B cell (primary cell): Measurements from ENCODE around the gene STT3B. TPM values are rescaled to one million over a fixed set of nuclear protein-coding genes. Genes with fewer than 3 reads are reported as not detected.
A peak's percentile ranks its signal among the peaks of the same experiment; 100 is the strongest.

Experiments
- ATAC-seq: fragments of 200-7000 bp; cut with Tn5 transposase; one replicate; pipeline ENCODE4 v1.10.0; 2021; ENCODE audit warnings: low read depth, mild to moderate bottlenecking, moderate number of reproducible peaks, moderate library complexity
- CTCF ChIA-PET: fragments of 350-600 bp; sonication (Branson Sonifier 250); formaldehyde crosslinking; loops from one replicate; lab custom pipeline; 2021; ENCODE audit warnings: antibody characterized with exemption, inconsistent platforms; lab: Charles Lee
- POLR2A ChIA-PET: fragments of 350-600 bp; sonication (Branson Sonifier 250); formaldehyde crosslinking; loops from one replicate; lab custom pipeline; 2021; ENCODE audit warnings: antibody characterized with exemption; lab: Charles Lee
- DNase-seq: peaks from one replicate; pipeline ENCODE4 v3.0.0; 2013
- H2AFZ ChIP-seq: 2 replicates; pipeline ENCODE4 v1.6.1; 2012; ENCODE audit warnings: mild to moderate bottlenecking, low read depth, low read length; ENCODE audit not compliant: insufficient read depth, poor library complexity, severe bottlenecking
- H3K27ac ChIP-seq, 2 donors: 1 replicate in 1 of 2; 2 replicates in 1 of 2; pipeline ENCODE4 v1.5.1; 2012 to 2013; ENCODE audit warnings: low read length in 2 of 2, mild to moderate bottlenecking in 2 of 2, moderate library complexity in 1 of 2
- H3K27me3 ChIP-seq, 4 experiments: fragments of 200-600 bp in 1 of 4; sonication (generic) in 1 of 4; replicated peaks in 1 of 4; 1 replicate in 2 of 4; 2 replicates in 2 of 4; pipeline versions ENCODE4 v1.6.1 to v1.7.0; 2013 to 2016; ENCODE audit warnings: low read length in 3 of 4, mild to moderate bottlenecking in 2 of 4, mixed read lengths in 1 of 4, moderate library complexity in 1 of 4; ENCODE audit not compliant: insufficient read depth in 4 of 4, control insufficient read depth in 3 of 4; ENCODE audit errors: control extremely low read depth in 1 of 4
- H3K36me3 ChIP-seq, 2 experiments: replicated peaks in 1 of 2; 1 replicate in 1 of 2; 2 replicates in 1 of 2; pipeline versions ENCODE4 v1.6.1 to v1.7.1; 2013; ENCODE audit warnings: low read length in 1 of 2; ENCODE audit not compliant: insufficient read depth in 2 of 2, control insufficient read depth in 1 of 2; ENCODE audit errors: control extremely low read depth in 1 of 2, extremely low read depth in 1 of 2
- H3K4me1 ChIP-seq, 2 donors: fragments of 200-600 bp in 1 of 2; sonication (generic) in 1 of 2; 1 replicate in 1 of 2; 2 replicates in 1 of 2; pipeline versions ENCODE4 v1.5.1 to v1.6.1; 2013 to 2017; ENCODE audit warnings: low read length in 2 of 2; ENCODE audit not compliant: control insufficient read depth in 2 of 2, insufficient read depth in 2 of 2
- H3K4me2 ChIP-seq: replicated peaks from 2 replicates; pipeline ENCODE3; 2012; ENCODE audit warnings: mild to moderate bottlenecking, low read depth, low read length; ENCODE audit not compliant: poor library complexity, severe bottlenecking
- H3K4me3 ChIP-seq, 5 experiments: fragments of 200-600 bp in 1 of 5; sonication (generic) in 1 of 5; 1 replicate in 3 of 5; 2 replicates in 2 of 5; pipeline versions ENCODE4 v1.5.1 to v1.7.0; 2011 to 2016; ENCODE audit warnings: low read length in 4 of 5, mild to moderate bottlenecking in 4 of 5, low read depth in 2 of 5, control low read depth in 1 of 5, moderate library complexity in 1 of 5; ENCODE audit not compliant: insufficient read depth in 1 of 5; ENCODE audit errors: control extremely low read depth in 1 of 5, extremely low read depth in 1 of 5
- H3K79me2 ChIP-seq: fragments of 200-600 bp; sonication (generic); one replicate; pipeline ENCODE4 v1.6.0; 2016; ENCODE audit warnings: low read length; ENCODE audit not compliant: control insufficient read depth, insufficient read depth
- H3K9ac ChIP-seq: fragments of 200-600 bp; sonication (generic); 2 replicates; pipeline ENCODE4 v1.6.1; 2017; ENCODE audit warnings: mild to moderate bottlenecking, low read length, moderate library complexity
- H3K9me3 ChIP-seq, 3 donors: one replicate each; pipeline versions ENCODE4 v1.6.1 to v1.7.1; 2013; ENCODE audit warnings: low read length in 2 of 3; ENCODE audit not compliant: control insufficient read depth in 2 of 3, insufficient read depth in 1 of 3; ENCODE audit errors: control extremely low read depth in 1 of 3
- H4K20me1 ChIP-seq: 2 replicates; pipeline ENCODE4 v1.6.0; 2012; ENCODE audit warnings: mild to moderate bottlenecking, low read length; ENCODE audit not compliant: insufficient read depth, control insufficient read depth, poor library complexity, severe bottlenecking
- H3K27ac Mint-ChIP-seq: one replicate; pipeline ENCODE4 v1.8.0; 2021; ENCODE audit warnings: mixed read lengths
- H3K27me3 Mint-ChIP-seq: one replicate; pipeline ENCODE4 v1.8.0; 2021; ENCODE audit warnings: mixed read lengths
- H3K4me1 Mint-ChIP-seq: one replicate; pipeline ENCODE4 v1.8.0; 2021; ENCODE audit warnings: mixed read lengths
- H3K4me3 Mint-ChIP-seq: one replicate; pipeline ENCODE4 v1.8.0; 2021; ENCODE audit warnings: mixed read lengths
- H3K9me3 Mint-ChIP-seq: one replicate; pipeline ENCODE4 v1.8.0; 2022; ENCODE audit warnings: mixed read lengths; ENCODE audit not compliant: insufficient read depth
- EZH2 ChIP-seq: IDR thresholded peaks from 2 replicates; pipeline ENCODE4 v1.6.1; 2012; ENCODE audit warnings: borderline replicate concordance, low read depth, mild to moderate bottlenecking, moderate library complexity, low read length; ENCODE audit not compliant: insufficient read depth, poor library complexity, severe bottlenecking
- WGBS: methylation state at CpG from one replicate; pipeline ENCODE4 v1.1.5; 2013; ENCODE audit warnings: missing lambda C conversion rate; ENCODE audit not compliant: insufficient coverage; 5-methylcytosine and 5-hydroxymethylcytosine counted together
- intact Hi-C: fragments of 100-400 bp; cut with micrococcal nuclease; formaldehyde crosslinking; loops from one replicate; pipeline ENCODE4 v1.10.0; 2022
- polyA plus RNA-seq: library from polyadenylated mRNA; depleted of rRNA; stranded (reverse); fragments of >200 nt; gene quantifications from 2 replicates; pipeline ENCODE4 v1.2.3, GENCODE V29; 2012
- total RNA-seq, 2 donors: library from RNA; stranded (reverse); fragments of 120-200 nt in 1 of 2; gene quantifications; 1 replicate in 1 of 2; 2 replicates in 1 of 2; pipeline versions ENCODE4 v1.2.3 to v1.2.4, GENCODE V29; 2013 to 2022
- TF ChIP-seq, protein P1 (sequence below): fragments of 200-600 bp; IDR thresholded peaks from one replicate; pipeline ENCODE4 v1.8.0; 2022; ENCODE audit warnings: antibody characterized with exemption, mild to moderate bottlenecking

The STT3B gene
- total and polyA plus RNA-seq, 2 donors (not counting 1 experiment from before 2014, with no cell fraction given): 35.4 to 79.2 TPM

GRCh38 chr3:31533169-31534064, 692 bp downstream of the STT3B start:
- H2AFZ ChIP-seq: peak overlapping the region; percentile 91

More at GRCh38 chr3:31533169-31534064, 692 bp downstream of the STT3B start:
- Histone ChIP-seq H4K20me1 (peaks cover 38% of the 10 kb centered on the region), H3K4me1 (peaks cover 40 to 51% of the 10 kb centered on the region in 2 donors), H3K9ac (peak overlapping the region; percentile 82), H3K79me2 (peaks cover 55% of the 10 kb centered on the region), H3K27me3 (no peaks in the 10 kb centered on the region), H3K27ac (peak overlapping the region; percentile 94 to 98), H3K36me3 (peaks cover 0 to 1% of the 10 kb centered on the region in 2 experiments), H3K4me3 (peak overlapping the region; percentile 80 to 97 (median 86)), H3K4me2 (peak overlapping the region; percentile 92), H3K9me3 (no peaks in the 10 kb centered on the region)
- peak; percentile 84 for DNase-seq
- CTCF ChIA-PET: interaction anchor here (0.6 to 2.3 kb wide), 10 partner anchors 11 to 1598 kb away, joined by 3 to 12 read pairs (median 3); no protein-coding TSS in a partner anchor
- Mint-ChIP-seq H3K4me3 (peak overlapping the region; percentile 98), H3K4me1 (peaks cover 45% of the 10 kb centered on the region), H3K27me3 (no peaks in the 10 kb centered on the region), H3K9me3 (no peaks in the 10 kb centered on the region), H3K27ac (peak overlapping the region; percentile 99)
- under 1% methylated on average over 79 of the region's 81 CpGs for WGBS
- no peak for TF ChIP-seq EZH2
- TF ChIP-seq, protein P1, sequence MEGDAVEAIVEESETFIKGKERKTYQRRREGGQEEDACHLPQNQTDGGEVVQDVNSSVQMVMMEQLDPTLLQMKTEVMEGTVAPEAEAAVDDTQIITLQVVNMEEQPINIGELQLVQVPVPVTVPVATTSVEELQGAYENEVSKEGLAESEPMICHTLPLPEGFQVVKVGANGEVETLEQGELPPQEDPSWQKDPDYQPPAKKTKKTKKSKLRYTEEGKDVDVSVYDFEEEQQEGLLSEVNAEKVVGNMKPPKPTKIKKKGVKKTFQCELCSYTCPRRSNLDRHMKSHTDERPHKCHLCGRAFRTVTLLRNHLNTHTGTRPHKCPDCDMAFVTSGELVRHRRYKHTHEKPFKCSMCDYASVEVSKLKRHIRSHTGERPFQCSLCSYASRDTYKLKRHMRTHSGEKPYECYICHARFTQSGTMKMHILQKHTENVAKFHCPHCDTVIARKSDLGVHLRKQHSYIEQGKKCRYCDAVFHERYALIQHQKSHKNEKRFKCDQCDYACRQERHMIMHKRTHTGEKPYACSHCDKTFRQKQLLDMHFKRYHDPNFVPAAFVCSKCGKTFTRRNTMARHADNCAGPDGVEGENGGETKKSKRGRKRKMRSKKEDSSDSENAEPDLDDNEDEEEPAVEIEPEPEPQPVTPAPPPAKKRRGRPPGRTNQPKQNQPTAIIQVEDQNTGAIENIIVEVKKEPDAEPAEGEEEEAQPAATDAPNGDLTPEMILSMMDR: peak; percentile 23
- ATAC-seq: peak; percentile 0
- intact Hi-C loops: loop anchor here (1.0 to 10.0 kb wide), 6 partner anchors 17 to 1564 kb away; partner anchors contain the start of genes CMTM7, GLB1 and TMPPE
- POLR2A ChIA-PET: interaction anchor here (0.5 to 2.4 kb wide), 7 partner anchors 13 to 1152 kb away, joined by 3 to 16 read pairs (median 4); partner anchors contain the start of gene CNOT10
